CD4-positive, alpha-beta T cell treated with Interleukin-15 for 4 hours (primary cell): ENCODE measurements around the gene CBLL1.

Experiments used
- DNase-seq: peaks from one replicate; pipeline ENCODE4 v3.0.0-alpha.2; 2020; ENCODE audit warnings: low spot score

CBLL1 gene

DNA sequence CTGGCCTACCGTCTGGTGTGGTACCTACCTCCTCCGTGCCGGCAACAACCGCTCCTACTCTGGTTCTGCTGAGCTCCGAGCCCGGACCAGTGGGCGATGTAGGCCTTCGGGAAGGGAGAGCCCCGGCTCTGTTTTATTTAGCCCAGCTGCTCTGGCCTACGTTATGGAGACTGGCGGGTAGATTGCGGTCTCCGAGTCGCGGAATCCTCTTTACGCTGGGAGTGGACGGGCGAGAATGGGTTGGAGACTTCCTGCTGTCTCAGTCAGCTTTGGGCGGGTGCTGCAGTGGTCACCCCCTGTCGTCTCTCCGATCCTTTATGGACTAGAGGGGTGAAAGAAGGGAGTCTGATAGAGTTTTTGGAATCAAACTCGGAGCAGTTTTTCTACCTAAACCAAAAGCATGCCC, 406 bp downstream of the CBLL1 start:
- no peak for DNase-seq

DNA sequence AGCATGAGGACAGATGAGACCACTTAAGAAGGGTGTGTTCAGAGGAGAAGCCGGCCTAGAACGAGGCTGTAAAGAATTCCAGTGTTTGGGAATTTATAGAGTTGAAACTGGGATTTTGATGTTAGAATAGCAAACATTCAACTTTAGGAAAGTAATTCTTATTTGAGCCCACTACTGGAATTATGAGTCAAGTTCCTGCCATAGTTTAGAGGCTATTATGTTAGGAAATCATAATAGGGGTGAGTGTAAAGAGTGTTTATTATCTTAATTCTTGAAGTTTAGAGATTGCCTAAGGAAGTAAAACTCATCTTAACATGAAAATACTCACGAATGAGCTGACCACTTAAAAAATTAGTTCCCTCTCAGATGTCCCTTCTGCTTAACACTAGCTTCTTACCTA, 2.1 kb downstream of the CBLL1 start:
- DNase-seq: no peak

DNA sequence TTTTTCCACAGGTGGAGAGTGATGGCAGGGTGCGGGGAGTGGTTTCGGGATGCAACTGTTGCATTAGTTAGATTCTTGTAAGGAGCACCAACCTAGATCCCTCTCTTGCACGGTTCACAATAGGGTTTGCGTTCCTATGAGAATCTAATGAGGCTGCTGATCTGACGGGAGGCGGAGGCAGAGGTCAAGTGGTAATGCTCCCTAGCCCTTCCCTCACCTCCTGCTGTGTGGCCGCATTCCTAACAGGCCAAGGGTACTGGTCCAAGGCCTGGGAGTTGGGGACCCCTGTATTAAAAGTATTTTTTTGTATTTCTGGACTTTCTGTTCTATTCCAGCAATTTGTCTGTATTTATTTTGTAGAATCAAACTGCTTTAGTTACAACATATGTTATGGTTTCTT, 7.2 kb downstream of the CBLL1 start:
- DNase-seq: no peak

DNA sequence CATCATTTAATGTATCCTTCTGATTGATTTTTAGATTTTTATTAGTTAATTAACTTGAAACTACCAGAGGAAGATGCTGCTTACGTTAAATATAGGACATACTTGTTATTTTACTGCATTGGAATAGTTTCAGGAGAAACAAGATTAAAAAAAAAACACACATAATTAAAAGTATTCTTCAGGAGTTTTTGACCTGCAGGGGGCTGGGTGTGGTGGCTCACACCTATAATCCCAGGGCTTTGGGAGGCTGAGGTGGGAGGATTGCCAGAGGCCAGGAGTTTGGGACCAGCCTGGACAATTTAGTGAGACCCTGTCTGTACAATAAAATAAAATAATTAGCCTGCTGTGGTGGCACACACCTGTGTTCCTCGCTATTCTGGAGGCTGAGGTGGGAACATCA, 10.7 kb downstream of the CBLL1 start:
- DNase-seq: no peak

DNA sequence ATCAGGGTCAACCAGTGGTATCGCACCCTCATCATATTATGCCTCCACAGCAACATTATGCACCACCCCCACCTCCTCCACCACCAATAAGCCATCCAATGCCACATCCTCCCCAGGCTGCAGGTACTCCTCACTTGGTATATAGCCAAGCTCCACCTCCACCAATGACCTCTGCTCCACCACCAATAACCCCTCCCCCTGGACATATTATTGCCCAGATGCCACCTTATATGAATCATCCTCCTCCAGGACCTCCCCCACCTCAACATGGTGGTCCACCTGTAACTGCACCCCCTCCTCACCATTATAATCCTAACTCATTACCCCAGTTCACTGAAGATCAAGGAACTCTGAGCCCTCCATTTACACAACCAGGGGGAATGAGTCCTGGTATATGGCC, 14.7 kb downstream of the CBLL1 start:
- DNase-seq: no peak

DNA sequence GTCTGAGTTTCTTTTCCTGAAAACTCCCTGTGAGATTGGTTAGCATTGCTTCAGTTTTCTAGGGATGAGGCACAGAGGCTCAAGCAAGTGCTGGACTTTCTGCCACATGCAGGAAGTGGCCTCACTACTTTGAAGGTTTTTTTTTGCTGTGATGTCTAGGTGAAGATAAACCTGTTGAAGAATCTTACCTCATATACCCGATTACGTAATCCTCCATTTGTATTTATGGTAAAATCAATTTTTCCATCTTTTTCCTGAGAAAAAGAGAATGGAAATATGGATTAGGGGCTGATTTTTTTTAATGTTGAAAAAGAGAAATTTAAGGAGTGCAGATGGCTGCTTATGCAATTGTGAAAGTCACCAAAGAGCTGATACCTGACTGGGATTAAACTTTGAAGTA, 23.4 kb downstream of the CBLL1 start:
- DNase-seq: no peak

DNA sequence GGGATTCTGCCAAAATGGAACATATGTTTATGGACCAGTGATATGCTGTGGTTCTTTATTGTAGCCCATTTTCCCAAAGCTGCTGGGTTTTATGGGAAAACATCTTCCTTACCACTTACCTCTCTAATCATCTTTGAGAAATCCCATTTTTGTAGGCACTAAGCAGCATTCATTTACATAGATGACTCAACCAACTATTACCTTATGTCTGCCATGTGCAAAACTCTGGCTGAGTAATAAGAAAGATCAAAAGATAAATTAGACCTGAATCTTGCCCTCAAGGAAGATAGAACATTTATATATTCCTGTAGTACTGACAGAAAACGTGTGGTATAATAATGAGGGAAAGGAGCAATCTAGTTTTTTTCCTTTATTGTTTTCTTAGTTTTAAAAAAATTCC, 24.3 kb downstream of the CBLL1 start:
- no peak for DNase-seq

DNA sequence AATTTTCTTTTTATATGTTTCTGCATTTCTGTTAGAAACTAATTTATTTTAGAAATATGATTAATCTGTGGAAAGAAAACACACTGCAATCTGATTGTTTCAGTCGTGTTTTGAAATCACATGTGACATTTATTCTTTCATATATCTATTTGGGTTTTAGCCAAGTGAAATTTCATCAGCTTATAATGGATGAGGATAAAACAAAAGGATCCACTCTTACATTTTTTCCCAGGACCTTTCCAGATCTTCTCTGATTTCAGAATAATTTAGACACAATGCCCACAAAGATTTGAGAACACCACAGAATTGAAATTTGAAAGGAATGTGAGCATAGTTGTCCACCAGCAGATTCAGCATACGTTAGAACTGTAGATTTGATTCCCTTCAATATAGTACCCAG, 29.1 kb downstream of the CBLL1 start:
- no peak for DNase-seq

DNA sequence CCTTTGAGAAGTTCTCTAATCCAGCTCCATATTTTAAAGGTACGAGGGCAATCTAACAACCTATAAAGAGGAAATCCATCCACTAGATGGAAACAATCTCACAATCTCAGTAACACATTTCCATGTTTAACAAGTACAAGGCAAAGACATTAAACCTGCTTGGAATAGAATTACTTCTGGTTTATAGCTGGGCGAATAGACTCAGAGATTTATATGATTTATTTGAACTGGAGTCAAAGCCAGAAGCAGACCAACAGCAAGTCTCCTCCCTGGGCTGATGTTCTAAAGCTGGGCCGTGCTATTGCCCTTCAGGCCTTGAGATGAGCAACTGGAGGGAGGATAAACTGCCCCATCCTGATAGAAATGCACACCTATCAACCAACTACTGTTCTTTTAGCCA, 33.8 kb downstream of the CBLL1 start:
- DNase-seq: no peak

DNA sequence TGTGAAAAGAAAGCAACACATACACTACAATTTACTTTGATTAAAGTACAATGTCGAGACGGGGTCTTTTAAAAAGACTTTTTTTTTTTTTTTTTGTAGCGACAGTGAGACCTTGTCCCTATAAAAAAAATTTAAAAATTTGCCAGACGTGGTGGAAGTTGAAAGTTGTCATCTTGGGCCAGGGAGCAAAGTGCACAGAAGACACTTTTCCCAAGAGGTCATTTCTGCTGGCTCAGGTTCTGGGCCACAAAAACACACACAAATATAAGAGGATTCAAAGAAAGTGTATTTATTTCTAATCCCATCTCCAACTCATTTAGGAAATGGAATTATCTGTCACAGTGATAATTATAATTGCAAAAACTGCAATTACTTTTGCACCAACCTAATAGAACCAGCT, 34.3 kb downstream of the CBLL1 start:
- DNase-seq: no peak

DNA sequence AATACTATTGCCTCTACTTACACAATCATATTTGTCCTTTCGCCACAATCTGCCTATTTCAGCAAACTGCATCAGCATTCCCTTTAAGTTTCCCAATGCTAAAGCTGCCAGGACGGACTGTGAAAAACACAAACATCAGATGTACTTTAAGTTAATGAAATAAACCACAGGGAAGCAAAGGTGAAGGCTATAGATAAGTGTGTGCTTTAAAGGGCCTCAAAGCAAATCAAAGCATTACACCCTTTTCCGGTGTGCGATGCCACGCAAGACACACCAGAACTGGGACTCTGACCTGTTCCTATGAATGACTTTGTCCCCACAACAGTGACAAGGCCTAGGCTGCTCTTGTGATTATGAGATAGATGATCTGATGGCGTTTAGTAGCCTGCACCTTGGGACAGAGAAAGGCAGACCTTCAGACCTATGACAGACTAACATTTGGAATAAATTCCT, 35.7 kb downstream of the CBLL1 start:
- no peak for DNase-seq

DNA sequence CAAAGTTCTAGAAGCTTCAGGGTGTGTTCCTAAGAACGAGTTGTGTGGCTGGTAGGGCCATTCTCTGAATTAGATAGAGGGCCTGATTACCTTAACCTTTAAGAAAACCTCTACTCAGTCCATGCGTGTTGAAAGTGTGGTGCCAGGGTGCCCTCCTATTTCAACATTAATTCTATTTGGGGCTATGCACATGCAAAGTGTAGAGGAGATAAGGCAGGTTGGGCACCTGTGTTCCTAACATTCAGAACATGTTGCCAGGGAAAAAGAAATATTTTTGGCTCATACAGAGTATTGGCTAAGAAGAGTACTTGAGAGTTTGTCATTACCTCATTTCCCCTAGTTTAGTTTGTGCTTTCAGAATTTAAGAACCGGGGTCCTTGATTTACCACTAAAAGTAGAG, 38.4 kb downstream of the CBLL1 start:
- DNase-seq: no peak

DNA sequence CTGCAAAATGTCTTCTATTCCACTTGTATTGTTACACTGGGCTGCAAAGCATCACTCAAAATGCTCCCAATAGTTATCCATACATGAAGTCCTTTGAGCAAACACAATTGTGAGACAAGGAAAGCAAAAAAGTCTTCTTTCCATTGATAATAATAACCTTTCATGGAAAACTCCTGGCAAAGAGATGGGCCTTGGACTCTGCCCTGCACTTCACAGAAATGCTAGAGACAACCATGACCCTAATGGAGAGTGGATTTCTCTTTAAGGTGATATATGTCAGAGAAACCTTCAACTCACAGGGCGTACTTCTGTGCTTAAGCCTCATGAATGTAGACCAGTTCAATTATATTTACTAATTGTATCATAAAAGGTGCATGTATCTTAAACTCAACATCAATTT, 39.7 kb downstream of the CBLL1 start:
- DNase-seq: no peak

DNA sequence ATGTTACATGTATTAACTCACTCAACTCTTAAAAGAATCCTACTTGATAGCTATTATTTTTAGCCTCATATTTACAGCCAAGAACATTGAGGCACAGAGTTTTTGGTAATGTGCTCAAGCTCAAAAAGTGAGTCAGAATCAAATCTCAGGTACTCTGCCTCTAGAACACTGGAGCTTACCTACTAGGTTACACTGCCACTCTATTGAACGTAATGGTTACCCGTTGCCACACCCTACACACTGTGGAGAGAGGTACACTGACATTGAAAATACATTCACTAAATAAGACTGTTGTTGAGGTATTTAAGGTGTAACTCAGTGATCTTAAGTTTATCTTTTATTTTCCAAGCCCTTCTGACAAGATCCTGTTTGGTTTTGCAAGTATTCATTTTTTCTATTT, 41.2 kb downstream of the CBLL1 start:
- DNase-seq: no peak

DNA sequence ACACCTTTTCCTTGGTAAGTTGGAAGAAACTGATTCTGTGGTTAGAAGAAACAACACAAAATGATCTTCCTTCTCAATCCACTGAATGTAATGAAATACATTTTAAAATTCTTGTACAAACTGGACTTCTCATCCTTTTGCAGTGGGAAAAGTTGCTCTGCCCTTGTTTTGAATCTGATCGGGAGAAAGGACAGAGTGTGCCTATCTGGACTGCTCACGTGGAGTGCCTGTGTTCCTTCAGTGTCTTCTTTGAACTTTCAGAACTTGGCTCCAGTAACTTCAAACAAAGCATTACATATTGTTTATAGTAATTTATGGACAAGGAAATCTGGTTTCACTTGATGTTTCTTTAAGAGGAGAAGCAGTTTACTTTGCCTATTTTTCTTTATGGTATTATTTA, 42.0 kb downstream of the CBLL1 start:
- no peak for DNase-seq

DNA sequence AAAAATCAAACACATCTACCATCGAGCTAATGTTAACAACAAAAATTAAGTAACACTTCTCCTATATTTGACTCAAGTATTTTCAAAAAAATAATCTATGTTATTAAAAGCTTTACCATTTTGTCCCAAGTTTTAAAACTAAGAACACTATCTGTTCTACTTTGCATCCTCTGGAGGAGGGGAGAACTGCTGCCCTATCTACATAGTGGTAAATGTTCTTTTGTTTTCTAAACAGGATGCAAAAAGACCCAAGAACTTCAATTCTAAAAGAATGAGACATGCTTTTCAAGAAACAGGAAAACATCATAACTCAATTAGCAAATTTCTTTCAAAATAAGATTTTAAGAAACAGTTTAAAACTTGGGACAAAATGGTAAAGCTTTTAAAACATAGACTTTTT, 44.3 kb downstream of the CBLL1 start:
- DNase-seq: no peak

DNA sequence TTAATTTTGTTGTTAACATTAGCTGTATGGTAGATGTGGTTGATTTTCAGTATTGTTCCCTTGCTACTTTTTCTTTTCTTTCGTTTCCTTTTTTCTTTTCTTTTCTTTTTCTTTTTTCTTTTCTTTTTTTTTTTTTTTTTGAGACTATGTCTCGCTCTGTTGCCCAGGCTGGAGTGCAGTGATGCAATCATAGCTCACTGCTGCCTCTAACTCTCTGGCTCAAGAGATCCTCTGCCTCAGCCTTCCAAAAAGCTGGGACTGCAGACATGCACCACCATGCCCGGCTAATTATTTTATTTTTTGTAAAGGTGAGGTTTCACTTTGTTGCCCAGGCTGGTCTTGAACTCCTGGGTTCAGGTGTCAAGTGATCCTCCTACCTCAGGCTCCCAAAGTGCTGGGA, 44.7 kb downstream of the CBLL1 start:
- no peak for DNase-seq

DNA sequence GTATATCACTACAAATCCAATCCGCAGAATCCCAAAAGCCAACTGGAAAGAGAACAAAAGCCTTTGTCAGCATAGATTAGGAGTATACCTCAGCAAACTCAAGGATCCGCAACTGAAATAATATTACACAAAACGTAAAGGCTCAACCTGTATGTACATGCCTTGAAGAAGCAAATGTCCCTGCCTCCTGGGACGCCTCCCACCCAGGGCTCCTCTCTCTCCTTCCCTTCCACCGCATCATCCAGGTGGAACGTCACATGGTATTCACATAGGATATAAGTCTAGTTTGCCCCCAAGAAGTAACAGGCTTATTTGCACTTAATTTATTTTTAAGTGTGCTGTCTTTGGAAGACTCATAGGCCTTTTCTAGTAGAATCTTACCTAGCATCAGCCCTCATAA, 45.7 kb downstream of the CBLL1 start:
- DNase-seq: no peak

DNA sequence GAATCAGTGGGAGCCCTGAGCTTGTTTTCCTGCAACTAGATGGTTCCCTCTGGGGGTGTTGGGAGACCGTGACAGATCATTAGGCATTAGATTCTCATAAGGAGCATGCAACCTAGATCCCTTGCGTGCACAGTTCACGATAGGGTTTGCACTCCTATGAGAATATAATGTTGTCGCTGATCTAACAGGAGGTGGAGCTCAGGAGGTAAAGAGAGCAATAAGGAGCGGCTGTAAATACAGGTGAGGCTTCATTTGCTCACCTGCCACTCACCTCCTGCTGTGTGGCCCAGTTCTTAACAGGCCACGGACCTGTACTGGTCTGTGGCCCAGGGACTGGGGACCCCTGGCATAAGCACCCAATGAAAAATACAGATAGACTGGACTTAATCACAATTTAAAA, 48.4 kb downstream of the CBLL1 start:
- no peak for DNase-seq

DNA sequence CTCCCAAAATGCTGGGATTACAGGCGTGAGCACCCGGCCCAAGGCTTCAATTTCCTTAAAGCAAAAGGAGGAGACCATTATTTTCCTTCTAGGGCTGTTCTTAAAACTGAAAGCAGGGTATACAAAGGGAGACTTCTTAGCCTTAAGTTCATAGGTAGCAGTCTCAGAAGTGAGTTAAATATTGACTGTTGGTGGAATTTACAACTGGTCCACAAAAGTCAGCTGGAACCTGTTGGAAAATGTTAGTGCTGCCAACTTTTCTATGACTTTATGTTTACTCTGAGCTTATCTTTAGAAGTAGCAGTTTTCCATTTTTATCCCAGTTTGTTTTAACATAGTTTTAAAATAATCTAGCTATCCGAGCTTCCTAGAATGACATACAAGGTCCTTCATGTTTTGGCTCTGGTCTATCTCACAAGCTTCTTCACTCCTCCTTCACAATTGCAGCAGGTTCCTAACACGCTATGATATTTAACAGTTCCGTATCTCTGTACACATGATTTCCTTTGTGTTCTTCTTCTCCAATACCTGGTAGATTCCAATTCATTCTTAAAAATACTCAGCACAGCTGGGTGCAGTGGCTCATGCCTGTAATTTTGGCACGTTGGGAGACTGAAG, 55.8 kb downstream of the CBLL1 start:
- no peak for DNase-seq

DNA sequence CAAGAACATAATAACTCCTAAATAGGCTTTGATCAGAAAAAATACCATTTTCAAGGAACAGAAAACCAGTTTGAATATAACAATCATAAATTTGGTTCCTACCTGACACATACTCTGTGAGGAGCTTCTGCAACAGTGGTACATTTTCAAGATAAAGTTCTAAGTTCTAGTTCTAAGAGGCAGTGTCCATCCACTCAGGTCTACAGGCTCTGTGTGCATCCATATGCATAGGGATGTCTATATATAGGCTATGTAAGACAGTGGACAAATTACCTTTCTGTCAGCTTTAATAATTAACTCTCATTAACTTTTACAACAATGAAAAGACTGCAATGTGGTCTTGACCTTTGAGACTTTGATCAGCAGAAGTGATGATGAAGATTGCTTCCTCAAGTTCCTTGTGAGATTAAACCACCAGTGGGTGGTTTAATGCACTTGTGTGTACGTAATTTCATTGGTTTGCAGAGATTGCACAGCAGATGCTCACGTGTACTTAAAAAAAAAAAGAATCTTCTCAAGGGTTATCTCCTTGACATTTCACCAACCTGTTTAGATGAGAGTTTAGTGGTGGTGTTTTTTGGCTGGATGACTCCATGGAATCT, 59.2 kb downstream of the CBLL1 start, which contains the start of gene SLC26A3:
Gene SLC26A3 (minus strand): TSS at position 215 of the 602 bp plus-strand sequence. CDS start 8,714 bp downstream, outside the sequence.
- DNase-seq: no peak

DNA sequence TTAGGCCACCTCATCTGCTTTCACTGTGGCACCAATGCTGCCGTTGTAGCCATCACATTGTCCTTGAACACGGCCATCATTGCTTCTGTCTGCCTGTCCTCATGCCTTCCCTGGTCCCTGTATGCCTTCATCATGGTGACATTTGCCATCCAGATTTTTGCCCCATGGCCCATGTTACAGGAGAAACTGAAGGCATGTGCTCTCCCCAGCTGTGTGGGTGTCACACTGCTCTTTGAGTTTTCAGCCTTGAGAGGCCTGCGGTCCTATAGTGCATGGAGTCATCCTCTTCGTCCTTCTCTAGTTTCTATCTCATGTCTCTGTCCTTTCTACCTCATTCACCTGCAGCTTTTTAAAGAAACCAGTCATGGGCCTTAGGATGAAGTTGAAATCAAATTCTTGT, 65.2 kb downstream of the CBLL1 start:
- no peak for DNase-seq

DNA sequence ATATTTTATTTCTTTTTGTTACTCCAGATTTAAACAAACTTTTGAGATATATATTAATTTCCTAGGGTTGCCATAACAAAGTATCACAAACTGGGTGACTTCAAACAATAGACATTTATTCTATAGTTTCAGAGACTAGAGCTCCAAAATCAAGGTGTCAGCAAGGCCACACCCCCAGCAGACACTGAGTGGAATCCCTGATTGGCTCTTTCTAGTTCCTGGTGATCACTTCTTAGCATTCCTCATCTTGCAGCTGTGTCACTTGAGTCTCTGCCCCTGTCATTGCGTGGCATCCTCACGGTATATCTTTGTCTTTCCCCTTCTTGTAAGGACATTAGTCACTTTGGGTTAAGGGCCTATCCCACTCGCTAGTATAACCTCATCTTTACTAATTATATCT, 66.7 kb downstream of the CBLL1 start:
- DNase-seq: no peak
